Adrenal gland (tissue), 5 donors: ENCODE results near the gene MAGEA2B.
"Not testable (repeated sequence)": the region's sequence is repeated elsewhere in the genome, so short reads cannot be mapped to it uniquely, and the experiment has no call there.

ENCODE experiments used
- POLR2A ChIP-seq, 2 donors: fragments of 450-650 bp; IDR thresholded peaks; one replicate each; pipeline ENCODE4 v1.6.1; 2017; ENCODE audit warnings: antibody characterized with exemption in 2 of 2, mild to moderate bottlenecking in 2 of 2, moderate library complexity in 1 of 2
- TF ChIP-seq, protein P1 (sequence below), 6 experiments: fragments of 450-650 bp in 4 of 6; fragments of 200-600 bp in 2 of 6; sonication (generic) in 1 of 6; IDR thresholded peaks; 1 replicate in 5 of 6; 2 replicates in 1 of 6; pipeline versions ENCODE4 v1.5.1 to v1.8.0; 2016 to 2021; ENCODE audit warnings: antibody characterized with exemption in 6 of 6, mild to moderate bottlenecking in 2 of 6, moderate library complexity in 1 of 6
- donor health status: DM: no; HTN: no; CAD: no.

DNA sequence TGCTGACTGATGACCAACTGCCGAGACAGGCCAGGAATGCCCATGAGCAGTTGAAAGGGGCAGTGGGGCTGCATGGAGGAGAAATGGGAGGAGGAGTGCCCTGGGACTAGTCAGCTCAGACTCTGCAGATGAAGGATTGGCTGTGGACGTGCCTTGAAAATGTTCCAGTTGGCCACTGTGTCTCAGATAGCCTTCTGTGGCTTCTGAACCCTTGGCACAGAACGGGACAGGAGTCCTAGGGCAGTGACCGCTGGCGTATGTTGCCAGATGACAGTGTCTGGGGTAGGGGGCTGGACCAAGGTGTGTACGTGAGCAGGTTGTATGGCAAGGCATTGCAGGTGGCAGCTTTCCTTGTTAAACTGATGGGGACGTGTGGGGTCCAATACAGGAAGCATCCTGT lies 7.9 kb upstream of the MAGEA2B start:
- TF ChIP-seq POLR2A (IDR thresholded peaks at IDR 0.05) = not testable (repeated sequence)
- TF ChIP-seq, protein P1, sequence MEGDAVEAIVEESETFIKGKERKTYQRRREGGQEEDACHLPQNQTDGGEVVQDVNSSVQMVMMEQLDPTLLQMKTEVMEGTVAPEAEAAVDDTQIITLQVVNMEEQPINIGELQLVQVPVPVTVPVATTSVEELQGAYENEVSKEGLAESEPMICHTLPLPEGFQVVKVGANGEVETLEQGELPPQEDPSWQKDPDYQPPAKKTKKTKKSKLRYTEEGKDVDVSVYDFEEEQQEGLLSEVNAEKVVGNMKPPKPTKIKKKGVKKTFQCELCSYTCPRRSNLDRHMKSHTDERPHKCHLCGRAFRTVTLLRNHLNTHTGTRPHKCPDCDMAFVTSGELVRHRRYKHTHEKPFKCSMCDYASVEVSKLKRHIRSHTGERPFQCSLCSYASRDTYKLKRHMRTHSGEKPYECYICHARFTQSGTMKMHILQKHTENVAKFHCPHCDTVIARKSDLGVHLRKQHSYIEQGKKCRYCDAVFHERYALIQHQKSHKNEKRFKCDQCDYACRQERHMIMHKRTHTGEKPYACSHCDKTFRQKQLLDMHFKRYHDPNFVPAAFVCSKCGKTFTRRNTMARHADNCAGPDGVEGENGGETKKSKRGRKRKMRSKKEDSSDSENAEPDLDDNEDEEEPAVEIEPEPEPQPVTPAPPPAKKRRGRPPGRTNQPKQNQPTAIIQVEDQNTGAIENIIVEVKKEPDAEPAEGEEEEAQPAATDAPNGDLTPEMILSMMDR (IDR thresholded peaks at IDR 0.05) = not testable (repeated sequence)
